DMS 273 (cell line): ENCODE measurements around the gene RNF223.
"Not testable (repeated sequence)": the region's sequence is repeated elsewhere in the genome, so short reads cannot be mapped to it uniquely, and the experiment has no call there.

Experiments used
- DNase-seq: peaks from one replicate; lab custom pipeline; 2025; ENCODE audit not compliant: unreplicated experiment; lab: John Stamatoyannopoulos, UW

RNF223 gene

DNA sequence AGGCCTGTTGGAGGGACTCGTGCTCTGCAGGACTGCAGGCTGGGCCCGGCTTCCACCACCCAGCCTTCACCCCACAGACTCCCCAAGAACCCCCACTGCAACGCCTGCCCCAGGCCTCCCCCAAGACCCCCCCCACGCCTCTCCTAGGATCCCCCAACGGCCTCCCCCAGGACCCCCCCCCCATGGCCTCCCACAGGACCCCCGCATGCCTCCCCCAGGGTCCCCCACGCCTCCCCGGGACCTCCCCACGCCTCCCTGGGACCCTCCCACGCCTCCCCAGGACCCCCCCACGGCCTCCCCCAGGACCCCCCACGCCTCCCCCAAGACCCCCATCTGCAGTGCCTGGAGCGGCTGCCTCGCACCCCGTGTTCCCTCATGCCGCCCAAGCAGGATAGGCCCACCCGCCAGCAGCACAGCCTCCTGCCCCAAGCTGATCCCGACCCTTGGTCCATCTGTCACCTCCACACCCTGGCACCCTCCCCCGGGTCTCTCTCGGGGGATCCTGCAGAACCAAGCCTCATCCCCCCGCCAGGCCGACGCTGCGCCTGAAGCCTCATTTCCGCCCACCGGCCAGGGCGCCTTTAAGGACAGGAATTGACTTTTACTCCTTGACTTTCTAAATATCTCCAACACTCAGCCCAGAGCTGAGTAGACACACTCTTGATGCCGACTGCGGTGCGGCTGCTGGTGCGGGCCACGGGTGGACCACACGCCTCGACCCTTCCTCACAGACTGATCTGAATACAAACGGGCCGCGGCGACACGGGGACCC, 14.1 kb upstream of the RNF223 start:
- DNase-seq, result no peak

DNA sequence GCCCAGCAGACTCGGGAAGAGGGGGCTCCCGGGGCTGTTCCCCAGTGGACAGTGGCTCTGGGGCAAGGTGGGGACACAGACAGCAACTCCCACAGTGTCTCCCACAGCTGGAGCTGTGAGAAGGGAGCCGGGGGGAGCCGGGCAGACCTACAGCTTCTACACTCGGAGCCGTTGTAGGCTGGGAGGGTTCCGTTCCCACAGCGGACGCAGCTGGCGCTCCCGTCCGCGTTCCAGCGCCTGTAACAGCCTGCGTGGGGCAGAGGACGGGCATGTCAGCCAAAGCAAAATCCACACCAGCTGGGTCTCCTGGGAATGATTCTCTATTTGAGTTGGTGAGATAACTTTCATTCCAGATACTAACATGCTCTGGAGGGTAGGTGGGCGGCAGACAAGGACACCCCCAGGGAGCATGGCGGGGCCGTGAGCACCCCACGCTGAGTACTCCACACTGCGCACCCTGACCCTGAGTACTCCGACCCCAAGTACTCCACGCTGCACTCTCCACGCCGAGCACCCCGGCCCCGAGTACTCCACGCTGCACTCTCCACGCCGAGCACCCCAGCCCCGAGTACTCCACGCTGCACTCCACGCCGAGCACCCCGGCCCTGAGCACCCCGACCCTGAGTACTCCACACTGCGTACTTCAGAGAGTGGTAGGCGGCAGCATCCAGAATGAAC, 13.4 kb upstream of the RNF223 start:
- DNase-seq, result no peak

DNA sequence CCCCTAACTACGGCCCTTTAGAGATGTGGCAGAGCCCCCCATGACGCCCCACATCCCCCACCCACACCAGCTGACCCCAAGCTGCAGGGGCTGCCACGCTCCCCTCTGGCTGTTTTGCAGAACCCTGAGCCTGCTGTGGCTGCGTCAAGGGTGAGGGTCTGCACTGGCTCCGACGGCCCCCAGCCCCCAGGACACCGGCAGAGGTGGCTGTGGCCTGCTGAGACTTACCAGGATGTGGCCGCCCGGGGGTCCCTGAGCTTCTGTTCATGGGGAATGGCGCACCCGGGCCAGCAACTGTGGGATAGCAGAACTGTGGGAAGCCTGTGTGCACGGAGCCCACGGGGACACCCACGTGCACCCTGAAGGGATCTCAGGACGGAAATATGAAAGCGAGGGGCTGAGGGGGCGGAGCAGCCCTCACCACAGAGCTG, 12.8 kb upstream of the RNF223 start:
- DNase-seq, result no peak

DNA sequence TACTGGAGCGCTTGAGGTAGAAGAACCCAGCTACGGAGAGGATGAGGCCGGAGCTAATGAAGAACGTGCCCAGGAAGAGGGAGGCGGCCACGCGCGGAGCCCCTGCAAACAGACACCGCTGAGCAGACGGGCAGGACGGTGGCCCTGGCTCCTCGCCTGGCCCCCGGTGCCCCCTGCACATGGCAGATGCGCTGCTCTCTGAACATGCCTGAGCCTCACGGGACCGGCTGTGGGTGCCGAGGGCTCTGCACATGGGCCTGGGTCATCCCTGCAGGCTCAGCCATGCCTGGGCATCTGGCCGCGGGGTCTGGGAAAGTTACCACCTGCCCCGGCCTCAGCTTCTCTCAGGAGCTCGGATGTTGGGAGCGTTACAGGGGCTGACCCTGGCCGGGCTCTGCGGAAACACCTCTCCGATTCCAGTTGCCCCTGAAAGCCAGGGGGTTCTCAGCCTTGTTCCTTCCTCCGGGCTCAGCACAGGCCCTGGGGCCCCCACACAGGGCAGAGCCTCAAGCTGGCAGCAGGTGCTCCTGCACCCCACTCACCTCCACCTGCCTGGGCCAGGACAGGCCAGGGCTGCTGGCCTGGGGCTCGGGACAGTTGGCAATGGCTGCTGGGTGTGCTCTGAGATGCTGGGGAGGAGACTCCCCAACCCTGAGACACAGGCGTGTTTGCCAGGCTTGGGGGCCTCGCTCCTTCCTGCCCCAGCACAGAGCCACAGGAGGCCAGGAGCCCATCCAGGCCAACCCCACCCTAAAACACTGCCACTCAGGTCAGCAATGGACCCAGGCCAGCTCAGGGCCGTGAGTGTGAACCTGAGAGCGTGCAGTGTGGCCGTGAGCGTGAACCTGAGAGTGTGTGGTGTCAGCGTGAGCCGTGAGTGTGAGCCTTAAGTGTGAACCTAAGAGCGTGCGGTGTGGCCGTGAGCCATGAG, 12.1 kb upstream of the RNF223 start:
- no peak for DNase-seq

DNA sequence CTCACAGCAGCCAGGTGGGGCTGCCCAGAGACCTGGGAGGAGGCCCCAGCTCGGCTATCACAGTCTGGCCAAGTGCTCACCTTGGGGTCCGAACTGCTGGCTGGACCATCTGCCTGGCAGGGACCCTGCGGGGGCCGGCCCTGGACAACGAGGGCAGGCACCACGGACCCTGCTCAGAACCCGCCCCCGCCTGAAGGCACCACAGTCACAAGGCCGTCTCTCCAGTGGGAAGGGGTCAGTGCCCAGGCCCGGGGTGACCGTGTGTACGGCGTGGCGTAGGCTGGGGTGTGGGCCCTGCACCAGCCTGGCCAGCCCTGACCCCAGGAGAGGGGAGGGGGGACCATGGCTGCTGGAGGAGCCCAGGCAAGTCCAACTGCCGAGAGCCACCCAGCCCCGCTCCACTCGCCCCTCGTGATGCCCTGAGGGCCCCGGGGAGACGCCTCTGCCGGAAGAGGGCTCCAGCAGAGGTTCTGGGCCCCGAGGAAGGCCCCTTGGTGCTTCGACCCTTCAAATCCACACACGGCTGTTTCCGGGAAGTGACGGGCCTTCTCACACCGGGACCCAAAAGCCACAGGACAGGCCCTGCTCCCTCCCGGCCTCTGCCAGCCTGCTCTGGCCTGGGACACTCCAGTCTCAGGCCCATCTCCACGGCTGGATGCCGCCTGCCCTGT, 11.2 kb upstream of the RNF223 start:
- no peak for DNase-seq

DNA sequence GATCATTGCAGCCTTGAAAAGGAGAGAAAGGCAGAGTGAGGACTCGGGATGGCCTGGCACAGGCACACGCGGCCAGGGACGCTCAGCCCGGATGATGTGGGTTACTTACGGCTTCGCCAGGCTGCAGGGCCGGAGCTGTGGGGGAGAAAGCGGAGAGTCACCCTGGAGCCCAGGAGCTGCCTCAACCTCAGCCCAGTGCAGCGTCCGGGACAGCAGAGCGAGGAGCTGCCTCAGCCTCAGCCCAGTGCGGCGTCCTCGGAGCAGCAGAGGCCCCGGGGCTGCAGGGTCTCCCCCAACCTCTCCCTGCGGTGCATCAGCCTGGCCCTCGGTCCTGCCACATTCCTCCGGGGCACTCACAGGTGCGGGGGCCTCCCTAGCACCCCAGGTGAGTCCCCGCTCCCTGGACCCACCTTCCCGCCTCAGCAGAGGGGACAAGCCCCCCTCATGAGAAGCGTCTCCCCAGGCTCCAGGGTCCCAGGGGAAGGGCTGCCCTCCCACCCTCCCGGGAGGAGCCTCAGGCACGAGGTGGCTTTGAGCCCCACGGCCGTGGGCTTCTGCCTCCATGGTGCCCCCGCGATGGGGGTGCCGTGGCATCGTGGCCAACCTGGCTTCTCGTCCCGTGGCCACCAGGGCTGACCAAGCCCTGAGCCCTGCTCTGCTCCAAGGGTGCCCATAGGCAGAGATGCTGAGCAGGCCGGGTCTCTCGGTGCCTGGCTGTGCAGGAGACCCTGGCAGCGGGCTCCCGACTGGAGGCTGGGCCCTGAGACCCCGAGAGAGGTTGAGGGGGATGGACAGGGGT, 10.5 kb upstream of the RNF223 start:
- no peak for DNase-seq

DNA sequence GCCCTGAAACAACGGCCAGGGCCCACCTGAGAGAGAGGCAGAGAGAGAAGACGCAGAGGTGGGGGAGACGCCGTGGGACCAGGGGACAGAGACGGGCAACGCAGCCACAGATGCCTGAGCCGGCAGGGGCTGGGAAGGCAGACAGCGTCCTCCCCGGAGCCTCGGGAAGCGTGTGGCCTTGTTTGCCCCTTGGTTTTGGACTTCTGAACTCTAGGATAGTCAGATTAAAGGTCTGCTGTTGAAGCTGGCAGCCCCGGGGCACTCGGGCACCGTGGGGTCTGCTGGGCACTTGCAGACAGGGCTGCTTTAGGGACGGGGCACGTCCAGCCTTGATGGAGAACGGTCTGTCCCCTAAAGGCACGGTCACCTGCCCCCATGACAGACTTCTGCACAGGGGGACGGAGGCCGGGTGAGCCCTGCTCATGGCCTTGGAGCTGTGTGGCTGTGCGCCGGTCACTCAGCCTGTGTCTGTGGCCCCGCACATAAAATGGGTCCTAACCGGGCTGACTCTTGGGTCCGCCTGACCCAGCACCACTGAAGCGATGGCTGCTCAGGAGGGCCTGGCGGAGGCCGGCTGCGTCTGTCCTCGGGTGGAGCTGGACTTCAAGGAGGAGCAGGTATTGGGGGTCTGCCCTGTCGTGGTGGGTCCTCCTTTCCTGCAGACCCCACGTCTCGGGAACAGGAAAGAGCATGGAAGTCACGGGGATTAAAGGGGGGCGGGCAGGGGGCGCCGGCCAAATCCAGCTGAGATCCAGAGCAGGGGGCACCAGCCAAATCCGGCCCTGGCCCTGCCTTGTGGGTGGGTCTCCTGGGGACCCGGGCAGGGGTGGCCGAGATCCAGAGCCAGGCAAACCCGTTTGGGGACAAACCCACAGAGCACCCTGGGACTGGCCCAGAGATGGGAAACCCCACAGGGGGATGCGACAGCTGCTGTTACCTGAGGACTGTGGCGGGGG, 9.6 kb upstream of the RNF223 start:
- no peak for DNase-seq

DNA sequence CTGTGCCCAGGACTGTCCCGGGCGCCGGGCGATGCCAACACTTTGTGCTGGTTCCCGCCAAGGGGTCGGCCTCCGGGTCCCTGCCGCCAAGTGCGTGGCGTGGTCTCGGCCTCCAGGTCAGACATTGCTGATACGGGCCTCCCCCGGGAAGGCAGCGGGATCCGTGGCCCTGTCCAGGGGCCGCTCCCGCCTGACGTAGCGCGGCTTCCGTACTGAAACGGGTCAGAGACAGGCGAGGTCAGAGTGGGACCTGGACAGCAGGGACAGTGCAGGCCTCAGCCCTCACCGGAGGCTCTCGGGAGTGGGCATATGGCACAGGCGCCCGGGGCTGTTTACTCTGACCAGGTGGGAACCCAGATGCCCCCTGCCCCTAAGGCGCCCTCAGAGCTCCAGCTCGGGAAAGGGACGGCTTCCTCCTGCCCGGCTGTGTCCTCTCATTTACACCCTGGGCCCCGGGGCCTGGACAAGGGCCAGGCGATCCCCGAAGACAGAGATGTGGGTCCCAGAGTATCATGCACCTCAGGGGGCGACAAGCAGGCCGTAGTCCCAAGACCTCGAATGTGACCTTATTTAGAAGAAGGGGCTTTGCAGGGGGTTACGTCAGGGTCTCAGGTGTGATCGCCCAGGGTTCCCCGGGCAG, 8.8 kb upstream of the RNF223 start:
- DNase-seq, result no peak

DNA sequence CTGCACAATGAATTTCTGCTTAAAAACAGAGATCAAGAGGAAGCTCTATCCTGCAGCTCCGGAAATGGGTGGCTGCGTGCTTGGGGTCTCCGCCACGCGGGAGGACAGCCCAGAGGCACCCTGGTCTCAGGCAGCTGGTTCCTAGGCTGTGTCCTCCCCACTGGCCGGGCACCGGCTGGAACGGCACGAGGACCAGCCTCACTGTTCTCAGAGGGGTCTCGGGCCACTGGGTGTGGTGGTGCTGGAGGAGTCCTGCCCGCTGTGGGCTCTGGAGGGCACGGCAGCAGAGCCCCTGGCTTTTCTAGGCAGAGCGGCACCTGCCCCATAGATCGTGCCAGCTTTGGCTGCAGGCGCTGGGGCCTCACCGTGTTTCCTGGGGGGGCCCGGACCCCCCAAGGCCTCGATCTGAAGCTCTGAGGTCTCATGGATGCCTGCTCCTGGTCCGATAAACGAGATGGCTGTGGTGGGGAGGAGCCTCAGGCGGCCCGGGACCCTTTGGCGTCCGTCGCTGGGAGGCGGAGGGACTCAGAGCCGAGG, 8.2 kb upstream of the RNF223 start:
- DNase-seq, result no peak

DNA sequence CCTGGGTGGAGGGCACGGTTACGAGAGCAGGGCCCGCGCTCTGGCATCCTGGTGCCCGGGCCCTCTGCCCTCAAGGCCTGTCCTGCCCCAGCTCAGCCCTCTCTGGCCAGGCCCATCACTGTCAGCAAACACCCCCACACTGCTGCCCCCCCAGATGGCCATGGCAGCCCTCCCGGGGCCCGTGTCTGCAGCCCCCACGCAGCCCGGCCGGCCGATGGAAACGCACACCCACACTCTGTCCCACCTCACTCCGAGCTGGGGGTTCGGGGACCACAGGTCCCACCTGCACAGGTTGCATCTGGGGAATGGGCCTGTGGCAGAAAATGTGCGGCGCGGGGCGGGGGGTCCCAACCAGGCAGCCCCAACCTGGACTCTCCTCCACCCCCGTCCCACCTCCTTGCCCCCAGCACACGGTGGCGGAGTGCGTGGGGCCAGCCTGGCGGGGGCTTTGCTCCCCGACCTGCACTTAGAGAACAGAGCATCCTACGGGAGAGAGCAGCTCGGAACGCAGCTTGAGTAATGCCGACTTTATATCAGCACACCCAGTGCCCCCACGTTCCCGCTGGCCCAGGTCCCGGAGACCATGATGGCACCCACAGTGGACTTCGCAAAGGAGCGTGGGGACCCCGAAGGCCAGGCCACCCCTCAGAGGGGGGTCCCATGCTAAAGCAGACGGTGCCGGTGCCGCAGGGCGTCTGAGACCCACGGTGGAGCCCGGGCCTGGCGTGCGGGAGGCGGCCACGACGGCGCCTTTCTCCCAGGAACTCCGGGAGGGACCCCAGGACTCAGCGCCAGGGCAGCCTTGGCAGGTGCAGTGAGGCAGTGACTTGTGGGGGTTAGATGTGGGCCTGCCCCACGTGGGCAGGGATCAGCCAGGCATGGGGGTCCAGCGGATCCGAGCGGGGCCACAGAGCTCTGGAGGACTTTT, 7.5 kb upstream of the RNF223 start:
- DNase-seq, result no peak

DNA sequence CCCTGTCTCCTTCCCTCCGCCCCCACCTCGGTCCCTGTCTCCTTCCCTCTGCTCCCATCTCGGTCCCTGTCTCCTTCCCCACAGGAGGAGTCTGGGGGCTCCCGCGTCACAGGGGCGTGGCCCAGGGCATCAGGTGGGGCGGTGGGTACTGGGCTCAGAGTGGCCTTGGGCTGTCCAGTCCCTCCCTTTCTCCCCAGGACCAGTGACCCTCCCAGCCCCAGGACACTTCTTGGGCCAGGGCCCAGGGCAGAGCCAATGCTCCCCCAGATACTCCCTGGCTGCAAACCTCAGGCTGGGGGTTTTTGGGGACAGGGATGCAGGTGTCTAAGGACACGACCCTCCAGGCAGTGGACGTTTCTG, 6.8 kb upstream of the RNF223 start:
- DNase-seq, result no peak

DNA sequence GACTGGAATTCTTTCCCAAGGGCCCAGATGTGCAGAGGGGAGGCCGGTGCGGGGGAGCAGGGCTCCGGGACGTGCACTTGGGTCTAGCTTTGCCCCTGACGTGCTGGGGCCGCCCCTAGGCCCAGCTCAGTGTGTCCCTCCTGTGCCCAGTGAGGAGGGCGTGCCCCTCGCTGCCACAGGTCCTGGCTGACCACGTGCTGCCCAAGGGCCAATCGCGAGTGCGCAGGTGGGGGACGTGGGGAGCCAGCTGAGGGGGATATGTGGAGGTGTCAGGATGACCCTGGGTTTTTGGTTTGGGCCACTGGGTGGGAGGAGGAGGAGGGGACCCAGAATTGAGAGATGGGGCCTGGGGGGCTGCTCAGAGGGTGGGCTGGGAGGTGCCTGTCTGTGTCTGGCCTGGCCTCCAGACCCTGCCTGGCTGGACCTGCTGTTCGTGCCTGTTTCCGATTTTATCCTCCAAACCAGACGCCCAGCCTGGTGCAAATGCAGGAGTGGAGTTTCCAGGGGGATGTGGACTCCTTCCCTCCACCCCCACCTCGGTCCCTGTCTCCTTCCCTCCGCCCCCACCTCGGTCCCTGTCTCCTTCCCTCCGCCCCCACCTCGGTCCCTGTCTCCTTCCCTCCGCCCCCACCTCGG, 6.1 kb upstream of the RNF223 start:
- peak; percentile 90 for DNase-seq

DNA sequence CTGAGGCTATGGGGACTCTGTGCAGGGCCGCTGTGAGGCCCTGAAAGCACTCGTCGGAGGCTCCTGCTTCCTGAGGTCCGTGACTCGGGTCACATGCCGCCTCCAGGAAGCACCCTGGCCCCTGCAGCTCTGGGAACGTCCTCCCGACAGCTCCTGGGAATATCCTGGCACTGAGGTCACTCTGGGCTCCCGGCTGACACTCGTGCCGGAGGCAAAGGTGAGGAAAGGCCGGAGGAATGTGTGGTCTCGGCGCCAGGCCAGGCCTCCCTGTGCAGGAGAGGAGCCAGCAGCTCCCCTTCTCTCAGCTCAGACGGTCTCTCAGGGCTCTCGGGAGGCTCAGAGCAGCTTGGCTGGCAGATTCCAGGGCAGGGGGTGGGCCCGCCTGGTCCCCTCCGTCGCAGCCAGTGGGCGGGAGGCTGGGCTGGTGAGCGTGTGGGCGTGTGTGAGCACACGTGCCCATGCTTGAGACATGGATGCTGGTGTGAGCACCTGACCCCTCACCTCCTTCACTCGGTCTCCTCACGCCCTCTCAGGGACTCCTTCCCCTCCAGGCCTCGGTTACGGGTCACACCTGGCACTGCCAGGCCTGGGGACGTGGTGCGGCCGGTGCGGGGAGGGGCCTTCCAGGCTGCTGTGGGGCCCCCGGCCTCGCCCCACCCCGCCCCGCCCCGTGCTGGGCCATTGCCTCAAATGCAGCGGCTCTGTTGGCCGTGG, 5.5 kb upstream of the RNF223 start:
- peak; percentile 94 for DNase-seq

DNA sequence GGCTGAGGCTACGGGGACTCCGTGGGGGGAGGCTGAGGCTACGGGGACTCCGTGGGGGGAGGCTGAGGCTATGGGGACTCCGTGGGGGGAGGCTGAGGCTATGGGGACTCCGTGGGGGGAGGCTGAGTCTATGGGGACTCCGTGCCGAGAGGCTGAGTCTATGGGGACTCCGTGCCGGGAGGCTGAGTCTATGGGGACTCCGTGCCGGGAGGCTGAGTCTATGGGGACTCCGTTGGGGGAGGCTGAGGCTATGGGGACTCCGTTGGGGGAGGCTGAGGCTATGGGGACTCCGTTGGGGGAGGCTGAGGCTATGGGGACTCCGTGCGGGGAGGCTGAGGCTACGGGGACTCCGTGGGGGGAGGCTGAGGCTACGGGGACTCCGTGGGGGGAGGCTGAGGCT, 3.3 kb upstream of the RNF223 start:
- not testable (repeated sequence) for DNase-seq

DNA sequence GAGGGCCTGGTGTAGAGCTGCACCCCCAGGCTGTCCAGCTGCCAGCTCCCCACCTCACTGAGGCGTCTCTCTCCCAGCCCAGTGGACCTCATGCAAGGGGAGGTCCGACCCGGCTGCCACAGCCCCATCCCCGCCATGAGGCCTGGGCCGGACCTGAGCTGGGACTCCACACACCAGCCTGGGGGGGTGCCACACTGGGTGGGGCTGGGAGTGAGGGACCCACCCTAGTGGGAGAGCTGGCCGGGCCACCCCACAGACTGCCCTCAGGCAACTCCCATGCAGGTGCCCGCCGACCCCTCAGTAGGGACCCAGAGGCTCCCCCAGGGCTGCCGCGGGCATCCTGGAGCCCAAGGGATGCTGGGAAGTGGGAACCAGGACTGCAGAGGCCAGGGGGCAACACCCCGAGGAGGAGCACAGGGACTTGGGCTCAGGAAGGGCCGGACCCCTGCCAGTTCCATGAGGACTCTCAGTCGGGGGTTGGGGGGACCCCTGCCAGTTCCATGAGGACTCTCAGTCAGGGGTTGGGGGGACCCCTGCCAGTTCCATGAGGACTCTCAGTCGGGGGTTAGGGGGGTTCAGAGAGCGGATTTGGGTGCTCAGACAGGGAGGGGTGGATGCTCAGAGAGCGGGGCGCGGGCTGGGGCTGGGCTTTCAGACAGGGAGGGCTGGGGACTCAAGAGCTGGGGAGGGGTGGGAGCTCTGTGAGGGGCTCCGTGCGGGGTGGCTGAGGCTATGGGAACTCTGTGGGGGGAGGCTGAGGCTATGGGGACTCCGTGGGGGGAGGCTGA, 1.2 kb upstream of the RNF223 start:
- DNase-seq, result no peak
